GM12875 (cell line): Measurements from ENCODE around the gene MYO10.

Experiments
- H3K4me3 ChIP-seq: one replicate; pipeline ENCODE4 v1.5.1; 2011; ENCODE audit warnings: low read depth, low read length, control low read depth
- CTCF ChIP-seq: IDR thresholded peaks from 2 replicates; pipeline ENCODE4 v1.5.1; 2011; ENCODE audit warnings: low read depth, mild to moderate bottlenecking, control low read depth, inconsistent platforms, low read length, moderate library complexity, borderline replicate concordance; ENCODE audit not compliant: insufficient read depth

Gene MYO10

GRCh38 chr5:16916262-16916878 lies 19.7 kb downstream of the MYO10 start:
- no peak overlapping the region for H3K4me3 ChIP-seq
- TF ChIP-seq CTCF, result no peak

- TF ChIP-seq CTCF, result no peak
- H3K4me3 ChIP-seq, result no peak overlapping the region
These were observed 21.5 kb downstream of the MYO10 start for GRCh38 chr5:16914584-16914983.

- no peak for TF ChIP-seq CTCF
- no peak overlapping the region for H3K4me3 ChIP-seq
These were observed 22.0 kb downstream of the MYO10 start for GRCh38 chr5:16914108-16914435.

GRCh38 chr5:16913187-16914107 lies 22.6 kb downstream of the MYO10 start:
- no peak overlapping the region for H3K4me3 ChIP-seq
- TF ChIP-seq CTCF, result no peak

- H3K4me3 ChIP-seq, result no peak overlapping the region
- TF ChIP-seq CTCF, result no peak
These were observed 24.0 kb downstream of the MYO10 start for GRCh38 chr5:16912080-16912479.

GRCh38 chr5:16909464-16909863 lies 26.6 kb downstream of the MYO10 start:
- no peak overlapping the region for H3K4me3 ChIP-seq
- no peak for TF ChIP-seq CTCF

GRCh38 chr5:16907270-16907669 lies 28.8 kb downstream of the MYO10 start:
- no peak overlapping the region for H3K4me3 ChIP-seq
- TF ChIP-seq CTCF, result no peak
